ENCODE results near the gene KNOP1.
"Not testable (repeated sequence)": the region's sequence is repeated elsewhere in the genome, so short reads cannot be mapped to it uniquely, and the experiment has no call there.

KNOP1 gene

DNA sequence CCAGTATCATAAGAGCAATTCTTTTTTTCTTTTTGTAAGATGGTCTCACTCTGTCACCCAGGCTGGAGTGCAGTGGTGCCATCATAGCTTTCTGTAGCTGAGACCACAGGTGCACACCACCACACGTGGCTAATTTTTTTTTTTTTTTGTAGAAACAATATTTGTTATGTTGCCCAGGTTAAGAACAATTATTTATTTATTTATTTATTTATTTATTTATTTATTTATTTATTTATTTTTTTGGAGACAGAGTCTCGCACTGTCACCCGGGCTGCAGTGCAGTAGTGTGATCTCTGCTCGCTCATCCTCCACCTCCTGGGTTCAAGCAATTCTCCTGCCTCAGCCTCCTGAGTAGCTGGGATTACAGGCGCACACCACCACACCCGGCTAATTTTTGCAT, 38.7 kb downstream of the KNOP1 start:
- DNase-seq = not testable (repeated sequence)

DNA sequence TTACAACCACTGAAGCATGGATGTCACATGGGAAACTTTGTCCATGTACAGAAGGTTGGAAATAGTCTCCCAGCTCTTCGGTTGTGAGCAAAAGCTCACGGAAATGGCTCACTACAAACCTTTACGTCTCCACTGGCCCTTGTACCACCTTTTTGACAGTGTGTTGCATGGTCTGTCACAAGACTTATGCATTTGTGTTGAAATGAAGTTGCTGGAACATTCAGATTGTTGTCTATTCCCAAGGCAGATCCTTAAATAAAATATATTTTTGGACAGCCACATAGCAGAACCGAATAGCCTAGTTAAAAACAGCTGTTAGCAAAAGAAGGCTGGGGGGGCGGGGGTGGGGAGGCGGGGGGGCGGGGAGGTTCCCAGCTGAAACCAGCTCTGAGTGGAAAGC, 39.2 kb downstream of the KNOP1 start:
- DNase-seq = no peak

DNA sequence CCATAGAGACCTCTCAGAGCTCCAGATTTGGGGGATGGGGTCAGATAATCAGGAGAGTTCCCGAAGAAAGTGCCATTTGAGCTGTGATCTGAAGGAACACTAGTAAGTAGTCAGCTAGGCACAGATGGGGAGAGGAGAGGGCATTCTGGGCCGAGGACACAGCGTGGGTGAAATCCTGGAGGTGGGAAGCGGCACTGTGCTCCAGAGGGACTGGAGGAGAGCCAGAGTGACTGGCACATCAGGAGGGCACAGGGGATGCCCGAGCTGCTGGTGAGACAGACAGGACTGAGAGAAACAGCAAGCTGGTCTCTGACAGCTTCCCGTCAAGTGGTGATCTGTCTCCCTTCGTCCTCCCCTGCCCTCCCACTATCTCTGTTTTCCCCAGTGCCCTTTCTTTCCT, 40.6 kb downstream of the KNOP1 start:
- DNase-seq = no peak

DNA sequence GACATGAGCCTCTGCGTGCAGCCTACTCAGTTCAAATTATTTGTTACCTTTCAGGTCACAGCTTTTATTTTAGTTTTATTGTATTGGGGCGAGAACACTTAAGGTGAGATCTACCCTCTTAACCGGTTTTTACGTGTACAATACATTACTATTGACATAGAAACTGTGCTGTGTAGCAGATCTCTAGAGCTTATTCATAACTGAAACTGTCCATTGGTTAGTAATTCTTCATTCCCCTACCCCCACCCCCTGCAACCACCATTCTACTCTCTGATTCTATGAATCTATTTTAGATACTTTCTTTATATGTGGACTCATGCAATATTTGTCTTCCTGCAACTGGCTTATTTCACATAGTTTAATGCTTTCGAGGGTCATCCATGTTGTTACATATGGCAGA, 43.5 kb downstream of the KNOP1 start:
- no peak for DNase-seq

DNA sequence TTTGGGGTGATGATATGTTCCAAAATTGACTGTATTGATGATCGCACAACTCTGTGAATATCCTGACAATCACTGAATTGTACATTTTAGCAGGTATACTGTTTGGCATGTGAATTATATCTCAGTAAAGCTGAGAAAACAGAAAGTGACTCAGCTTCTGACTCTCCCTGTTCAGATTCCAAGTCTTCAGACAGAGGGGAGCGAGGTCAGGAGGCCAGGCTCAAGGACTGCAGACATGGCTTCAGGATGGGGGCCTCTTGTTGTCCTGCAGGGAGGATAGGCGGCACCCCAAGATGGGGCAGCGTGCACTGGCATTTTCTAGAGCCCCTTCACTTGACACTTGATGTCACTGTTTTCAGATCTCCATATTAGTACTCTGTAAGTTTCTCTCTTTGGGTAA, 45.6 kb downstream of the KNOP1 start:
- no peak for DNase-seq

DNA sequence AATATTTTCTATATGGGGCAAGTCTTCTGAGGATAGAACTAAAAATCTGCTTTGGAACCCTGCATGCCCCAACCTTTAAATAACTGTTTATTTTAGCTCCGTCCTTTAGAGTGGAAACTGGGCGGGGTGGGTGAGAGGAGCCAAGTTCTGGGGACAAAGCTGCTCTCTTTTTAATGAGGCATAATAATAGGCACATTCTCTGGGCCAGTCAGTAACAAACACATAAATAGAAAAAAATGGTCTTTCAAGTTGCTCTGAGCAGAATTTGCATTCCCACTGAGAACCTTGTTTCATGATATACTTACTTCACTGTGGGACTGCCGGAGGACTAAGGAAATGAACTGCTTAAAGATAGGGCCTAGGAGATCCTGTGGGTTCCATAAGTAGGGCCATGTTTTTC, 51.5 kb downstream of the KNOP1 start:
- DNase-seq = no peak

DNA sequence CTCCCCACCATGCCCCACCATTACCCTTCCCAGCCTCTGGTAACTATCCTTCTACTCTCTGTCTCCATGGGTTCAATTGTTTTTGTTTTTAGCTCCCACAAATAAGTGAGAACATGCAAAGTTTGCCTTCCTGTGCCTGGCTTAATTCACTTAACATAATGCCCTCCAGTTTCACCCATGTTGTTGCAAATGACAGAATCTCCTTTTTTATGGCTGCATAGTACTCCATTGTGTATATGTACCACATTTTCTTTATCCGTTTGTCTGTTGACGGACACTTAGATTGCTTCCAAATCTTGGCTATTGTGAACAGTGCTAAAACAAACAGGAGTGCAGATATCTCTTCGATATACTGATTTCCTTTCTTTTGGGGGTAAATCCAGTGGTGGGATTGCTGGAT, 52.7 kb downstream of the KNOP1 start:
- DNase-seq = not testable (repeated sequence)

DNA sequence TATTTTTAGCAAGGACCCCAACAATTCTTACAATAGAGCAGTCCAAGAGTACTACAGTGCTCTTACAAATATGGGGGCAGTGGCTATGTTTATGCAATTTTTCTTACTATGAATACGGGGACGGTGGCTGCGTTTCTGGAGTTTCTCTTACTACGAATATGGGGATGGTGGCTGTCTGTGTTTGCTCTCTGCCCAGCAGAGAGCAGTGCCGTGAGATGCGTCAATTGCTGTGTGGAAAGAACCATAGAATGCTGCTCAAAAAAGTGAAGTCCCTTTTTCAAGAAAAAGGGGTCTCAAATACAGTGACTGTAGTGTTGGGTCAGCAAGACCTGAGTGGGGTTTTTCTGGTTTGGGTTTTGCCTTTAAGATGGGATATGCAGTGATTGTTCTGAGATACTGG, 53.9 kb downstream of the KNOP1 start:
- no peak for DNase-seq

DNA sequence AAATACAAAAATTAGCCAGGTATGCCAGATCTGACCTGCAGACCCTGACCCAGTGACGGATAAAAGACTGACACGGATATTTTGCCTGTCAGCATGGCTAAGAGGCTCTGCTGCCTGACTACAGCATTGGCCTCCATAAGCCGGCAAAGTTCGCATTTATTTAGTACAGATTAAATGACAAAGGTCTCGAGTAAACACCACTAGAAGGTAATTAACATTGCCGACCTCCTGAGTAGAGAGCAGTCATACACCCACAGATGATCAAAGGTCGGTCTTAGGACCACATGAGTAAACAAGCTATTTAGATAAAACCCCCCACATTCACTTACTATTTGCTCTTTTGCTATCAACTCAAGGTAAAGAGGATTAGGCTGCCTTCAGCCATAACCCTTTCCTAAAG, 55.7 kb downstream of the KNOP1 start:
- no peak for DNase-seq

DNA sequence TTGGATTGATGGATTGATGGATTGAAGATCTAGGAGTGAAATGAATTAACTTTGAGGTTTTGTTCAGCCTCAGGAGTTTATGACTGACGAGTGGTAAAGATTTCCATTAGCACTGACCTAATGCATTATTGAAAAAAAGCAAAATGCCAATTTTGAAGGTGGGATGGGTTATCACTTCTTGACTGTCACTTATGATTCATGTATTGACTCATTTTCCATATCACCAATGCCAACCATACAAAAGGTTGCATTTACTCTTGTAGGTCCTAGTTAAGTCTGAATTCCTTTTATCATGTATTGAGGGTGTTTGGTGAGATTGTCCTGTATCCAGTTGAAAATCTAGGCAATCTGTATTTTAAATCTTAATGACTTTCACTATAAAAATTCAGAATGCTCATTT, 57.6 kb downstream of the KNOP1 start:
- DNase-seq = no peak

DNA sequence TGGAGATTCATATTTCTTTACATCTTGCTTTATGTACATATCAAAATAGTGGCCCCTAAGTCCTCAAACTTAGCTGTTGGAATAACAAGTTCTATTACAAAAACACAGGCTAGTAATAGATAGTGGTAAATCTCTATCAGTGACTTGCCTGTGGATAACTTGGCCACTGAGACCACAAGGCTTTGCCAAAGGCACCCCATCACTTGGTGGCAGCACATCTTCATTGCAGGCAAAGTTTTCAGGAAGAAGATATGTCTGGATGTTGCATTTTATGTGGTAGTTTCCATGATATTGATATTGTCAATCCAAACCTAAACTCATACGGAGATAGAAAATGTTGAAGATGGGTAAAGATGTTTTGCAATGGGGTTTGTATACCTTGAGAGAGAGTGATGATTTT, 58.5 kb downstream of the KNOP1 start:
- DNase-seq = no peak

DNA sequence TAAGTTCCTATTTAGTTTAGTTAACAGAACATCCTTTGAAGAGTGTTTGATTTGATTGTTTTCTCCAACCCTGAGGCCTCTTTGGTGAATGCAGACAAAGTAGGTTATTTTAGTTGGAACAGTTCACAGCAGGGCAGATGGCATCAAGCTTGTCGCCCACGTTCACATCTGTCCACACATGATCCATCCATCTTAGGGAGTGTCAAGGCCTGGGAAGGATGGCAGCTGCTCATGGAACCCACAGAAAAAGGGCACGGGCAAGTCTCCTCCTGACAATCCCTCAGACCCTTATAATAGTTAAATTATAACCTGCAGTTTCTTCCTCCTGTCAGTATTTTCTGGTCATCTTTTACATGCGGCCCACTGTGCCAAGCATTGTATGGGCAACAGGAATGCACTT, 60.2 kb downstream of the KNOP1 start:
- no peak for DNase-seq

DNA sequence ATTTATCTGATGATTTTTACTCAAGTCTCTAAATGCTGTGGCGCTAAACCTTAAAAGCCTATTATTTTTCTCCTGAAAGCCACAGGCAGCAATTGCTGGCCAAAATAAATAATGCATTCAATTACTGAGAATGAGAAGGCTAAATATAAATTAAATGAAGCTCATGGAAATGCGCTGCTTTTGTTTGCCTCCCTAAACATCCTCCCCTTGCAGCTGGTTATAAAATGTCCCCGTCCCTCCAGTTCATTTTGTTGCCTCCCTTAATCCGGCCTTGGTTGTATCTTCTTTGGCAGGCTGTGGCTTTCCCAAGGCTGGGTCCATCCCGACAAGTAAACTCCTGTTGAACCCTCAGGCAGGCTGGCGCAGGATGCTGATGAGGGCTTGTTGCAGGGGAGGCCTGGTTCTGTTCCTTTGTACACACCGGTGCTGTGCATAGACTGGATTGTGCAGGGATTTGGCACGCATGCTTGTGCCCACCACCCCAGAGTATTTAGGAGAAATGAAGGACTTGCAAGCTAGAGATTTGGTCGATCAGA, 62.7 kb downstream of the KNOP1 start:
- DNase-seq = no peak

DNA sequence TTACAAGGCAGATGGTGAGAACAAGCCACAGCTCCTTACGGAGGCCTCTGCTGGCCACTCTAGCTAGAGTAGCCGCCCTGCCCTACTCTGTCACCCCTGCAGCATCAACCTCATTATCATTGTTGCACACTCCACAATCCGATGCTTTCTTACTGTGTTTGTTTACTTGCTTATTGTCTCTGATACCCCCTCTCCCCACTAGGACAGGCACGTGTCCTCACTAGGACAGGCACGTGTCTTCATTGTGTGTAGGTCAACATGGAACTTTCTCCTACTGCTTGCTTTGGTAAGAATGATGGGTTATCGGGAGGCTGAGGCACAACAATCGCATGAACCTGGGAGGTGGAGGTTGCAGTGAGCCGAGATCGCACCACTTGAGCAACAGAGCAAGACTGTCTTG, 63.9 kb downstream of the KNOP1 start:
- DNase-seq = no peak

All from islet precursor cell (in vitro differentiated cells).